Endometrial microvascular endothelial cells (primary cell): ENCODE measurements around the gene PPP1R3C. TPM values are rescaled to one million over a fixed set of nuclear protein-coding genes. Genes with fewer than 3 reads are reported as not detected.

Experiments
- in situ Hi-C: cut with HindIII; loops from 2 replicates; pipeline ENCODE4 v1.10.0; 2017; ENCODE audit warnings: low sequenced_read_pairs, low pct_unique_long_range_greater_than_20kb; ENCODE audit errors: inconsistent ontology term
- total RNA-seq: library from RNA; depleted of rRNA; stranded (reverse); fragments of >200 nt; gene quantifications from one replicate; pipeline ENCODE4 v1.2.3, GENCODE V29; 2015; ENCODE audit errors: inconsistent ontology term

The PPP1R3C gene
- total RNA-seq, 1 donor from 2014 or later: 2.0 TPM

- in situ Hi-C loops: no loop called here
These were observed 1.4 kb upstream of the PPP1R3C start for GRCh38 chr10:91634246-91634645.

- in situ Hi-C loops: no loop called here
These were observed 2.2 kb downstream of the PPP1R3C start for GRCh38 chr10:91630625-91631024.

- in situ Hi-C loops: no loop called here
These were observed 2.9 kb downstream of the PPP1R3C start for GRCh38 chr10:91629715-91630549.

GRCh38 chr10:91628383-91628782 lies 4.5 kb downstream of the PPP1R3C start:
- in situ Hi-C loops: no loop called here

GRCh38 chr10:91627344-91628102 lies 5.3 kb downstream of the PPP1R3C start:
- in situ Hi-C loops: no loop called here

GRCh38 chr10:91626936-91627335 lies 5.9 kb downstream of the PPP1R3C start:
- in situ Hi-C loops: no loop called here

GRCh38 chr10:91624633-91625032 lies 8.2 kb downstream of the PPP1R3C start:
- in situ Hi-C loops: no loop called here

GRCh38 chr10:91622601-91623000 lies 10.3 kb downstream of the PPP1R3C start:
- in situ Hi-C loops: no loop called here

GRCh38 chr10:91621483-91622113 lies 11.3 kb downstream of the PPP1R3C start:
- in situ Hi-C loops: no loop called here

- in situ Hi-C loops: no loop called here
These were observed 15.7 kb downstream of the PPP1R3C start for GRCh38 chr10:91617072-91617609.

- in situ Hi-C loops: no loop called here
These were observed 16.7 kb downstream of the PPP1R3C start for GRCh38 chr10:91616137-91616536.

- in situ Hi-C loops: no loop called here
These were observed 18.6 kb downstream of the PPP1R3C start for GRCh38 chr10:91614225-91614624.

- in situ Hi-C loops: no loop called here
These were observed 19.3 kb downstream of the PPP1R3C start for GRCh38 chr10:91613411-91614187.

- in situ Hi-C loops: no loop called here
These were observed 22.0 kb downstream of the PPP1R3C start for GRCh38 chr10:91610919-91611318.

GRCh38 chr10:91610444-91610843 lies 22.4 kb downstream of the PPP1R3C start:
- in situ Hi-C loops: no loop called here

GRCh38 chr10:91607646-91608403 lies 25.0 kb downstream of the PPP1R3C start:
- in situ Hi-C loops: no loop called here

- in situ Hi-C loops: no loop called here
These were observed 26.9 kb downstream of the PPP1R3C start for GRCh38 chr10:91605968-91606367.
